T-helper 1 cell (primary cell): Measurements from ENCODE around the gene DHODH.
"Not testable (repeated sequence)": the region's sequence is repeated elsewhere in the genome, so short reads cannot be mapped to it uniquely, and the experiment has no call there.

ENCODE experiments used
- DNase-seq, 5 donors: peaks; one replicate each; pipeline ENCODE4 v3.0.0-alpha.2; 2012 to 2020

The DHODH gene

DNA sequence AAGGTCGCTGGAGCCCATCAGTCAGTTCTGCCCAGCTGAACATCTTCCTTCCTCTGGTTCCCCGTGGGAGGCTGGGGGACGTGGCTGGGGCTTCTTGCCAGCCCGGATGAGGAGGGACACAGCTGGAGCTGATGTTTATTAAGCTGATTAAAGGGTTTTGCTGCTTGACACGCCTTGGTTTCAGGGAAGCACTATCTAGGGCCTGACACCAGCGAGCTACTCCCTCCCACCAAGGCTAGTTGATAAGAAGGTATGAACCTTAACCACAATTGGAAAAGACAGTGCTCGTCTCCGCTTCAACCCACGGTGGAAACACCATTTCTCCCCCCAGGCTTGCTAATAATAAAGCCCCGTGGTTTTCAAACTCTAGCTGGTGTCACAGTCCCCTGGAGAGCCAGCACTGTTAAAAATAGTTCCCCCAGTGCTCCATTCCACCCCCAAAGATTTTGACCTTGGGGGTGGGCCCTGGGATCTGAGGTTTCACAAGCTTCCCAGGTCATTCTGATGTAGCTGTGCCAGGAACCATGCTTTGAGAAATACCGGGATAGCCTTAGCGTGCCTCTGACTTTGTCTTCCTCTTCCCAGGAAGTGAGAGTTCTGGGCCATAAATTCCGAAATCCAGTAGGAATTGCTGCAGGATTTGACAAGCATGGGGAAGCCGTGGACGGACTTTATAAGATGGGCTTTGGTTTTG, 5.5 kb downstream of the DHODH start:
- DNase-seq: no peak

DNA sequence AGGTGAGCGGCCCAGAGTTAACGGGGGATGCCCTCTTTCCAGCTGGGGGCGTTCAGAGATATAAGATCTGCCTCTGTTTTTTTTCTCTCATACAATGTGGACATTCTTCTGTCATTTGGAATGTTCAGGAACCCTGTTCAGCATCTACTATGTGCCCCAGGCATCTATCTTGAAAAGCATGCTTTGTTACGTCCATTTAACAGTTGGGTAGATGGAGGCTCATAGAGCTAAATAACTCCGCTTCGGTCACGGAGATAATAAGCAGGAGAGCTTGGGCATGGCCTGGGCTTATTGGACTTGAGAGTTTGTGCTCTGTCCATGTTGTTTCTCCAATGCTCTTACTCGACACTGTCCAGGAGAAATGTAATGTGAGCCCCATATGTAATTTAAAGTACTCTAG, 6.1 kb downstream of the DHODH start:
- DNase-seq: no peak

DNA sequence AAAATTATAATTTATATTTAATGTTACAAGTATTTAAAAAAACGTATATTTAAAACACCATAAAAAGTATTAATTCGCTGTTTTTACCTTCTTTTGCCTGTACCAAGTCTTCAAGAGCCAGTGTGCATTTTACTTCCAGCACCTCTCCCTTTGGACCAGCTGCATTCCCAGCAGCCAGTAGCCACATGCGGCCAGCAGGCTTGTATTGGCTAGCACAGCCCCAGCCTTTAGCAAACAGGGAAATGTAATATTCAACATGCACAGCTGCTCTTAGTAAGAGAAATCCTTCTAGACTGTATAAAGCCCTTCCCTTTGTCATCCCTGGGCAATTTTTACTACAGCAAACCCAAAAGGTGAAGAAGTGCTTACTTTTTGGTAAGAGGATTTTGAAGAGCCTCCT, 6.6 kb downstream of the DHODH start:
- no peak for DNase-seq

DNA sequence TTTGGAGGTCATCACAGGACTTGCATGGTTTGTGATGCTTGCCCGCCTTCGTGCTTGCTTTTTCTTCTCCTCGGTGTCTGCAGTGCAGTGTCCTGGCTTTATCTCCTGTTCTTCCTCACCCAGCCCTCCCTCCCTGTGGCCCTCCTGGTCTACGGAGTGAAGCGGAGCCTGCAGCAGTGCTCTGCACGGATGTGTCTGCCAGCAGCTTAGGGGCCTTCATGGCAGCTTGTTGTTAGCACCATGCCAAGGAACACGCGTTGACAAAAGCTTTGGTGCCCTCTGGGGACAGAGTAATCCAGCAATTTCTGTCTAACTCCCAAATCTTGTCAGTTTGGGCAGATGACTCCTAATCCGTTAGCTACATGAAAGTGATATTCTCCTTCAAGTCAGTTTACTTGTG, 9.9 kb downstream of the DHODH start:
- DNase-seq: no peak

DNA sequence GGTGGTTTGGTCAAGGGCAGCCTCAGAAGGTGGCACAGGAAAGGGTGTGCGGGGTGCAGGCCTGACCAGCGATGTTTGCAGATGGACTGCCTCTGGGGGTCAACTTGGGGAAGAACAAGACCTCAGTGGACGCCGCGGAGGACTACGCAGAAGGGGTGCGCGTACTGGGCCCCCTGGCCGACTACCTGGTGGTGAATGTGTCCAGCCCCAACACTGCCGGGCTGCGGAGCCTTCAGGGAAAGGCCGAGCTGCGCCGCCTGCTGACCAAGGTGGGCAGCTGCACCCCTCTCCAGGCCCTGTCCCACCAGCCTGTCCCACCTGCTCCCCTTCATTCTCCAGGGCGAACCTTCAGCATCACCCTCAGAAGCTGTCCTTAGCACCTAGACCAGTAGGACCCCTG, 12.5 kb downstream of the DHODH start:
- no peak for DNase-seq

DNA sequence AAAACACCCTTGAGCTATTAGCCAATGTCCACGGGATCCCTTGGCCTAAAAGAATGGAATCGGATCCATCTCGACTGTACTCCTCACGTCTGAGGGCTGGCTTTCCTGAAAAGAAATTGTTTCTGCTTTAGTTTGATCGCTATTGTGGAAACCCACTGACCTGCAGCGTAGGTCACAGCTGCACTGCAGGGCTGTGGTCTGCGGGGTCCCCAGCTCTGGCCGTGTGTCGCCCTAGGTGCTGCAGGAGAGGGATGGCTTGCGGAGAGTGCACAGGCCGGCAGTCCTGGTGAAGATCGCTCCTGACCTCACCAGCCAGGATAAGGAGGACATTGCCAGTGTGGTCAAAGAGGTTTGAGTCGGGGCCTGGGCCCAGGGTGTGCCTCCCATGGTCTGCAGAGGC, 13.6 kb downstream of the DHODH start:
- no peak for DNase-seq

DNA sequence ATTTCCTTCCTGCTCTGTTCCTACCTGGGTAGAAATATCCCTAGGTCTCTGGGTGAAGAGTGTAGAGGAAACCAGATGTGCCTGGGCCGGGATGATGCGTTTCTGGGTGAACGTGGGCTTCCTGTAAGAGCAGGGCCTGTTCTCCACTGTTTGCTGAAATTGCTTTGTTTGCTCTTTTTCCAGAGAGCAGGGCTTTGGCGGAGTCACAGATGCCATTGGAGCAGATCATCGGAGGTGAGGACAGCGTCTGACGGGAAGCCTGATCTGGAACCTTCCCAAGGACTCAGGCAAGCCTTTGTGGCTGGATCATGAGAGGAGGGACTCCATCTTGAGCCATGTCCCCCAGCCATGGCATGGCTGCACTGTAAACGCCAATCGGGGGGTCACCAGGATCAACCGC, 15.4 kb downstream of the DHODH start:
- DNase-seq: no peak

DNA sequence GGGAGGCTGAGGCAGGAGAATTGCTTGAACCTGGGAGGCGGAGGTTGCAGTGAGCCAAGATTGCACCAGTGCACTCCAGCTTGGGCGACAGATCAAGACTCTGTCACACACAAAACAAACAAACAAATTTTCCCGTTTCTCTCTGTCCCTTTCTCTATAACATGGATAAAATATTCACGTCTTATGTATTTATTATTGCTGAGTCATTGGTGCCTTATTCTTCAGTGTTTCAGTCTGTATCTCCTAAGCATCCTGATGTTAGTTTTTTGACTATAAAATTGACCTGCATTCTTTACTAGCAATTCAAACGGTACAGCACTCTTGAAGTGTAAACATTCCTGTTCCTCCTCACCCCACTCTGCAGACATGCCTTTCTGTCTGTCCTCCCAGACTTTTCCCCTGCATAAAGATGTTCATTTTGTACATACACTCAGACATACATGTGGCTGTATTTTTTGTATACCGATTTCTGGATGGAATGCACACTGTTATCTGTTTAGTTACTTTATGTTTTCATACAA, 16.4 kb downstream of the DHODH start:
- no peak for DNase-seq

DNA sequence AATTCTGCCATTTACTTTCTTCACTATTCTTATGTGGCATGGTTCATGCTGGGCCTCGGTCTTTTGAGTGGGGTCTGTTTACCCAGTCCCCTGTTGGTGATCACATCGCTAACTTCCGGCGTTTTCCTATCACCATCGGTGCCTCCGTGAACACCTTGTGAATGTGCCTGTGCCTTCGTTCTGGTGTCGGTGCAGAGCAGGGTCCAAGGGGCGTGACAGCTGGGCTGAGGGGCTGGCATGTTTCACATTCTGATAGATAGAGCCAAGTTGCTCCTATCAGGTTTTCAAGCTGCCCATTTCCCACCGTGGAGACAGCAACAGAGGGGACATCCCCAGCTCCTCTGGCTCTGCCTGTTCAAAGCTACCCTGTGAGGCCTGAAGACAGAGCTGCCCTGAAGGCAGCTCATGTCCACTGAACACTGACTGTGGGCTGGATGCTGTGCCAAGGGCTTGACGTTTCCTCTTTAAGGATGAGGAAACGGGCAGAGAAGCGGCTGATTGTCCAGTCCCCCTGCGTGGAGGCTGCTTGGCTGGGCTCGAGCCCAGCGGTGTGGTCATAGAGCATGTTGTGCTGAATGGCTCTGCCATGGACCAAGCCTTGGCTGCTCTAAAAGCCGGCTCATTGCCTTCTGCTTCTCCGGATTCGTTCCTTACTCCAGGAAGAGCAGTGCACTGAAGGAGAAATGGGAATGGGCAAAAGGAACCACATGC, 17.0 kb downstream of the DHODH start:
- DNase-seq: no peak

DNA sequence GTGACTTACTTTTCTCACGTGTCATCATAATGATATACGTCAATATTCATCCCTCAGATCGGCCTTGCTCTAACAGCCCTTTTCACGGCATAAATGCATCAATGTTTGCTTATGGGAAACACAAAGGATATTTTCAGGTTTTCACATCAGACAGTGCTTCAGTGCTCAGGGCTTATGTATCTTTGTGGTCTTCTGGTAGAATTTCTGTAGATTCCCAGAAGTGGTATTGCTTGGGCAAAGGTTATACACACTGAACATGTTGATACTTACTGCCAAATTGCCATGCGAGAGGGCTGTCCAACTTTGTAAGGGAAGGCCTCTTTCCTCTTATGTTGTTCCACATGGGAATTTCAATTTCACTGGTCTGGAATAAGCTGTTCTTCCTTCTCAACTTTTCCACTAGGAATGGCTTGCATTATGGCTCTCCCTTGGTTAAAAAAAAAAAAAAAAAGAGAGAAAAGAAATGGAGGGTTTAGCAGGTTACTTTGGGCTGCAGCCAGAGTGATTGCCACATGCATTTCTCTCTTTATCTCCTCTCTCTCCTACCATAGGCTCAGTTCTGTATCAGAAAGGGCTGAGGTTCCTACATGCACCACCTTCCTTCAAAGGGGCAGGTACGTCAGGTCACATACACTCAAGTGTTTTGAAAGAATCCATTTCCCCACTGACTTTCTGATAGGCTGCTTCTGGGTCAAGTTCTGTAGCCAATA, 19.3 kb downstream of the DHODH start:
- DNase-seq: no peak

DNA sequence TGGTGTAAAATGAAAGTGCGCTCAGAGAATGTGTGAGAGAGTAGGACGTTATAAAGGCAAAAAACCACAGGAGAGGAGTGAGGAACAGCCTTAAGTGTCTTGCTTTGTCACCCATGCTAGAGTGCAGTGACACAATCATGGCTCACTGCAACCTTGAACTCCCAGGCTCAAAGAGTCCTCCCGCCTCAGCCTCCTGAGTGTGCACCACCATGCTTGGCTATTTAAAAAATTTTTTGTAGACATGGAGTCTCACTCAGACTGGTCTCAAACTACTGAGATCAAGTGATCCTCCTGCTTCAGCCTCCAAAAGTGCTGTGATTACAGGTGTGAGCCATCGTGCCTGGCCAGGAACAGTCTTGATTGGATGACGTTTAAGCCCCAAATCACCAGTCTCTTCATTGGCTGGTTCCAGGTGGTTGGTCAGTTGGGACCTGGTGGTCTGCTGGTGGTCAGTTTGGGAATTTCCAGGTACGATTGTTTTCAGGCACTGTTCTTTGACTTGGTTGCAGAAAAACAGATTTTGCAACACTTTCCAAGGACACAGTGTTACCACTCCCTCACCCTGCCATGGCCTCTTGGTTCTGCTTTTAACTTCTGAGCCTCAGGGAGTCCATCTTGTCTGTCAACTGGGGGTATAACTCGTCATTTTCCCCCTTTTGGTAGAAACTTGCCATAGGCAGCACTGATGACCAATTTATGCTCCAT, 21.2 kb downstream of the DHODH start:
- no peak for DNase-seq

DNA sequence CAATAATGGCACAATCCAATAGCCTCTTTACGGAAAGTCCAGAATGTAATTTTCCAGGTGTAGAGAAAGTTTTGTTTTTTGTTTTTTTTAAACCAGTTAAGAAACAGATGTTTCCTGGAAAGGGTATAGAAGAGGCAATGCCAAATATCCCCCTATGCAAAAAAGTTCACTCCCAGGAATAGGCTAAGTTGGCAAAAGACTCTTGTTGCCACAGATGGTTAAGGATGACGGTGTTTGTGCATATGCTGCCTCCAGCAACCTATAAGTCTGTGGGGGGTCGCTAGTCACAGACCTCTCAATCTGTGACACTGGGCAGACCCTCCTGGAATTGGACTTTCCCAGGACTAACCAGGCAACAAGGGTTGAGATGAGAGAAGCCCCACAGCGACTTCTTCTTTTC, 24.9 kb downstream of the DHODH start:
- DNase-seq: no peak

DNA sequence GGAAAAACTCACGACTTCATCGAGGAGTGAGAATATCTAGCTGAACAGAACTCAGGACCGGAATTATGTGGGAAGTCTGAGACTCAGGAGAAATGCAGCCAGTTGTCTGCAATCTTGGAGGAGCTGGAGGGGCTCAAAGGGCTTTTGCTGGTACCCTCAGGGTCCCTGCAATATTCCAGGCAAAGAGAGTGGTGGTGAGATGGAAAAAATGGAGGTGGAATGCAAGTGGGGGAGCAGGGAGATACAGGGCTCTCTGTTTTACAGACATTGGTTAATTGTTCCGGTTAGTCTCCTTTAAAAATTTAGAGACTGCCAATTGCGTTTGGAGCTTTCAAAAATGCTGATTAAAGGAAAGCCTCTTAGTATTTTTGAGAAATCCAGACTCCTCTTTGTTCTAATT, 27.6 kb downstream of the DHODH start:
- no peak for DNase-seq

DNA sequence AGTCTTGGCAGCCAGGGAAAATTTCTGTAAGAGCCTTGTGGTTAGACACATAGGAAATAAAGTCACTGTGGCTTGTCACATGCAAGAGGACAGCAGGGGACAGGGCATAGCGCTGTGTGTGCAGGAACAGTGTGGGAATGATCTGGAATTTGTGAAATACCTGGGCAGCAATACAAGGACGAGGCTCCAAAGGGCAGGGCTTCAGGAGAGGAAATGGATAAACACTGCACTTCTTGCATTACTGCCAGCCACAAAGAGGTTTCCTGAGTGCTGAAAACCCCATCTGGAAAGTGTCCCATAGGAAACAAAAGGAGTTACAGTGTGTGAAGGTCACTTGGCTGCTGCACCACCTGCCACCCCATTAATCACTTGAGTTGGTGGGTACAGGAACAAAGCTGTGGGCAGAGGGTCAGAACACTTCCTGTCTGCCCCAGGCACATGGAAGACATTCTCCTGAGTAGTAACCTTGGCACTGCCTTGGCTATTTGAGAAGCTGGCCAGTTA, 33.7 kb downstream of the DHODH start:
- DNase-seq: no peak

DNA sequence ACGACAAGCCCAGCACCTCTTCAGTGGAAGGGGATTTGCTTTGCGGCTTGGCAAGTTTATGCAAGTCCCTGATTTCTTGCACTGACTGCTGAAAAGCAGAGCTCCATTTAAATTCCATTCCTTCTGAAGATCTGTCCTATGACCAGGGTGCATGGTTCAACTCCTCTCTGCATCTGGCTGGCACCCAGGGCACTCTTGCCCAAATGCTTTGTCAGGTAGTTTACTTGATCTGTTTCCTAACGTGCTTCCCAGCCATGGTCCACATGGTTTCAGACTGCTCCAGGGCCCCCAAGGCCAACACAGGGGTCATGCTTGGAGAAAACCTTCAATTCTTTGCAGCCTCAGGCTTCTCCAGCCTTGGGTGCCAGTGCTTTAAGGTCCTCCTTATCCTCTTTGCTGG, 34.5 kb downstream of the DHODH start:
- DNase-seq: no peak

DNA sequence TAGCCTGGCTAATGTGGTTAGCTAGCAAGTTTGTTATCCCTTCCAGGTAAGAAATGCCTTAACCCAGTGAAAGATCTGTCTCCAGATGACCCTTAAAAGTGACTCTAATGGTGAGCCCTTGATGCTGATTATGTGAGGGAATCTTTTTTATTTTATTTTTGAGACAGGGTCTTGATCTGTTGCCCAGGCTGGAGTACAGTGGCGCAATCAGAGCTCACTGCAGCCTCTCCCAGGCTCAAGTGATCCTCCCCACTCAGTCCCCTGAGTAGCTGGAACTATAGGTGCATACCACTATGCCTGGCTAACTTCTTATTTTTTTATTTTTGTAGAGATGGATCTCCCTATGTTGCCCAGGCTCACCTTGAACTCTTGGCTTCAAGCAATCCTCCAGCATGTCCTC, 35.0 kb downstream of the DHODH start:
- DNase-seq: no peak

DNA sequence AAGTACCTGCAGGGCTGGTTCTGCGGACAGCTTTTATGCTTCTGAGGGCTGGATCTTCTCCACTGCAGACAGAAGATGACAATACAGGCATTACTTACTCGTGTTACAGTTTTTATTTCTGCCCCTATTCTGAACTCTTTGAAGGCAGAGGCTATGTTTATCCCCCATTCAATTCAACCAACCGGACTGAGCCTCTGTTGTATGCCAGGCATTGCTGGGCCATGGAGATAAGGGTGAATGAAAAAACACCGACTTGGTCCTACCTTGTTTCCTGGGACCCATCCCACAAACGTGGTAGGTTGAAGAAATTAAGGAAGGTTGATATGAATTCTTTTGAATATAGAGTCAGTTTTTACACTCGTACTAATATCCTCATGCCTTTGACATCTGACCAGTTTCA, 35.8 kb downstream of the DHODH start:
- DNase-seq: no peak

DNA sequence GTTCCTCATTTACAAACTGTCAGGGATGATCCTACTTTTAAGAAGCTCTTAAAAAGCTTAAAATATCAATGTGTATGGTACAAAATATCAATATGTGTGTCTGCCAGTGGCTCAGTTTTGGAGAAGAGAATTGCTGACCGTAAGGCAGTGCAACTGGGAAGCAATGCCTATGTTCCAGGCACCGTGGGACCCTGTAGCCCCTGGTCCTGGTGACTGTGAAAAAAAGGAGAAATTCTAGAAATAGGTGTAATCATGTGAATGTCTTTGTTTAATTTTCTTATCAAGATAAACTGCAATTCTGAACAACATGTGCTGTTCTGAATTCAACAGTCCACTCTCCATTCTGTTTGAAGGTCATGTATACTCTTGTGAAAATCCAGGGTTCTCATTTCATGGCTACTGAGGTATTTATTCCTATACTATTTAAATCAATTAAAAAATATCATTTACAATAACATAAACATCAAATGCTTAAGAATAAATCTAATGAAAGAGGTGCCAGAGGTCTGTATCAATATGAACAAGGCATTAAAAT, 36.3 kb downstream of the DHODH start:
- DNase-seq: no peak

DNA sequence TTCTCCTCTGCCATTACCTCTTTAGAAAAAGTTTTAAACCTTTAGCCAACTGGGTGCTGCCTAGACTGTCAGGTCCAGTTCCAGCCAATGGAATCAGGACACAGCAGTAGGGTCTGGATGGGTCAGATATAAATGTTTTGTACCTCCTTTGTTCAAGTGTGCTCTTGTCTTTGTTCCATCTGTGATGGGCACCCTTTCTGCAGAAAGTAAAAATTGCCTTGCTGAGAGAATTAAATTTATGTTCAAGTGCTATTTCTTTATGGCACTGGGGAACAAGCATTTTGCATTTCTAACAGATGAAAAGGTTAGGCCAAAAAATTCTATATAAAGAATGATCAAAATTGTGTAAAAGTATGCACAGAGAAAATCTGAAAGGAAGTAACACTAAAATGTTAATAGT, 40.6 kb downstream of the DHODH start:
- DNase-seq: no peak

DNA sequence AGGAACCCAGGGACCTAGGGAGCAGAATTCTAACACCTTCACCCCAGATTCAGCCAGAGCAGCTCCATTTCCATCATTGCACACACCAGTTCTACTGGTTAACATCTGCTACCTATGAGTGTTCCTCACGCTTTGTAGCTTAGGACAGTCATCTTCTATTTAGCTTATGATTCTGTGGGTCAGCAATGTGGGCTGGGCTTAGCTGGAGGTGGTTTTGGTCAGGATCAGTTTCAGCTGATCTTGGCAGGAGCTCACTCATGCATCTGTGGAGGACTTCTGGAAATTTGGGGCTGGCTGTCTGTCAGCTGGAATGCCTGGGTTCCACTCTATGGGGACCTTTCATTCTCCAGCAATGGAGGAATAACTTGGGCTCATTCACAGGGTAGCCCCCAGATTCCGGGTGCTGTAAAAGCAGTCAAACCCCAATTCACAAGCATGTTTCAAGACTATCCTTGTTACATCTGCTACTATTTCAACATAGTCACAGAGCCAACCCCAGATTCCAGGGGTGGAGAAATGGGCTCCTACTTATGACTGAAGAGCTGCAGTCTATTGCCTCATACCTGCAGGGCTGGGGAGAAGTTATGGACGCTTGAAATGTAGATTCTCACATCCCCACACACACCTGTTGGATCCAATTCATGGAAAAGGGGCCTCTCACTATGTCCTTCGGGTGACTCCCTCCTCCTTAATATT, 42.4 kb downstream of the DHODH start:
- DNase-seq: no peak

DNA sequence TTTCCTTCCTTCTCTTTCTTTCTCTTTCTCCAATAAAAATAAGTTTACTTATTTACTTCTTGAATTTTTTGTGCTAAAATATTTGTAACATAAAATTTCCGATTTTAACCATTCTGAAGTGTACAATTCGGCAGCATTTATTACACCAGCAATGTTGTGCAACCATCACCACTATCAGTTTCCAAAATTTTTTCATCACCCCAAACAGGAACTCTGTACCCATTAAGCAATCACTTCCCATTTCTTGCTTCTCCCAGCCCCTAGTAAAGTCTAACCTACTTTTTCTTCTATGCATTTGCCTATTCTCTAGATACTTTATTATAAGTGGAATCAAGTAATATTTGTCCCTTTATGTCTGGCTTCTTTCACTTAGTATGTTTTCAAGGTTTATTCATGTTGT, 43.3 kb downstream of the DHODH start:
- no peak for DNase-seq

DNA sequence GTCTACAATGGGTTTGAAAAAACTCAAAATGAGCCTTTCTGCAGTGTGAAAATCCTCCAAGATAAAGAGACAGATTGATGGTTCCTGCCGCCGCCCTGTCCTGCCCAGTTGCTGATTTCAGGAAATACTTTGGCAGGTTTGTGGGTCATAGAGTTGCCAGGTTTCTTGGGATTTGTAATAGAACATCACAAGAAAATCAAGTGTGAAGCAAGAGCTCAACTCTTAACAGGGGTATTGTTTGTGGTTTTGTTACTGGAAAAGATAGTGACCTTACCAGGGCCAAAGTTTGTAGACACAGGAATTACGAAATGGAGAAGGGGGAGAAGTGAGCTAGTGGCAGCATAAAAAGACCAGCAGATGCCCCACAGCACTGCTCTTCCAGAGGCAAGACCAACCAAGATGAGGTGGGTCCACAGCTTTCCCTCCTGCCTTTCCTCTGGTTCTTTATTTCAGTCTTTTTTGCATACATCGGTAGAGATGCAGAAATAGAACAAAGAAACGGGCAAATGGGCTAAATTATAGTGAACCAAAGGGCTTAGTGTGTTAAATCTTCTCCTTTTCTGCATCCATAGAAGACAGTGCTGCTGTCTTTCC, 45.8 kb downstream of the DHODH start, which contains the start of gene HP:
TSS of gene HP (plus strand) at position 252 of the 594 bp plus-strand sequence. CDS start at position 400, 148 bp downstream.
- not testable (repeated sequence) for DNase-seq
